Mucosa of descending colon (tissue), 3 donors: ENCODE measurements around the gene SLC22A13. TPM values are rescaled to one million over a fixed set of nuclear protein-coding genes. Genes with fewer than 3 reads are reported as not detected.
"Not testable (repeated sequence)": the region's sequence is repeated elsewhere in the genome, so short reads cannot be mapped to it uniquely, and the experiment has no call there.

Source experiments
- ATAC-seq: fragments of 200-7000 bp; cut with Tn5 transposase; one replicate; pipeline ENCODE4 v1.9.1; 2020; ENCODE audit warnings: mild to moderate bottlenecking, moderate library complexity
- DNase-seq, 3 donors: peaks; one replicate each; pipeline ENCODE4 v3.0.0-alpha.2; 2020
- H3K36me3 ChIP-seq: fragments of 200-600 bp; one replicate; pipeline ENCODE4 v1.8.0; 2021; ENCODE audit warnings: low read depth, mild to moderate bottlenecking
- H3K4me1 ChIP-seq: fragments of 200-600 bp; one replicate; pipeline ENCODE4 v1.8.0; 2021; ENCODE audit warnings: low read depth, mild to moderate bottlenecking
- H3K4me3 ChIP-seq: fragments of 200-600 bp; one replicate; pipeline ENCODE4 v1.8.0; 2021; ENCODE audit warnings: mild to moderate bottlenecking
- H3K9me3 ChIP-seq: fragments of 200-600 bp; one replicate; pipeline ENCODE4 v1.8.0; 2021; ENCODE audit warnings: mild to moderate bottlenecking
- intact Hi-C, 2 donors: fragments of 100-400 bp; cut with DNase I in 1 of 2; cut with micrococcal nuclease in 1 of 2; formaldehyde crosslinking; loops; one replicate each; pipeline versions ENCODE4 v1.11.0 to v1.11.1; 2022; cut with DNase I, micrococcal nuclease
- total RNA-seq, 3 donors: library from RNA; stranded (reverse); fragmentation: NEBNext Ultra II Directional in 2 of 3; extraction: Animal tissue kit (Norgen Biotek cat#: 25700) in 2 of 3; gene quantifications; one replicate each; pipeline versions ENCODE4 v1.2.1 to v1.2.4, GENCODE V29; 2021 to 2023
- TF ChIP-seq, protein P1 (sequence below): fragments of 200-600 bp; IDR thresholded peaks from one replicate; pipeline ENCODE4 v1.8.0; 2022; ENCODE audit warnings: antibody characterized with exemption, mild to moderate bottlenecking
- donor health status: DM: no; HTN: no; CAD: no; lungs with moderate emphysema.
- donor health status: DM: no; HTN: no; CAD: no.
- donor health status: DM: no; HTN: yes; CAD: no.

SLC22A13 gene
- total RNA-seq, 3 donors from 2014 or later, result 0.51 to 0.84 (median 0.70) TPM

DNA sequence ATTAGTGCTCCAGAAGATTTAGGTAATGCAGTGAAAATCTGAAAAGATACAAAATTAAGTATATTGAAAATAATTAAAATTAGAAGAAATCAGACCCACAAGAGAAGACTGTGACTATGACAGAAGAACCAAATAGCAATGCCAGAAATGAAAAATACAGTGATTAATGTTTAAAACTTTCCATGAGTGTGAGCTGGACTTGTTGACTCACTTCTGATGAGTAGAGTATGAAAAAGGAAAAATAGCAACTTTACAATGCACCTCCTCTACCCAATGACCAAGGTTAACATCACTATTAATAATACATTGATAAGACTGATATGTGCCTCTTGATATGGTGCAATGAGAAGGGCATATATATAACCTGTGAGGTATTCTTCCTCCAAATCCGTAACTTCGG is 39.3 kb upstream of the SLC22A13 start:
- ATAC-seq (no peak), DNase-seq (no peak)
- Histone ChIP-seq H3K9me3 (no peaks in the 10 kb centered on the region), H3K4me1 (no peaks in the 10 kb centered on the region), H3K36me3 (no peaks in the 10 kb centered on the region), H3K4me3 (no peak overlapping the region)
- TF ChIP-seq, protein P1, sequence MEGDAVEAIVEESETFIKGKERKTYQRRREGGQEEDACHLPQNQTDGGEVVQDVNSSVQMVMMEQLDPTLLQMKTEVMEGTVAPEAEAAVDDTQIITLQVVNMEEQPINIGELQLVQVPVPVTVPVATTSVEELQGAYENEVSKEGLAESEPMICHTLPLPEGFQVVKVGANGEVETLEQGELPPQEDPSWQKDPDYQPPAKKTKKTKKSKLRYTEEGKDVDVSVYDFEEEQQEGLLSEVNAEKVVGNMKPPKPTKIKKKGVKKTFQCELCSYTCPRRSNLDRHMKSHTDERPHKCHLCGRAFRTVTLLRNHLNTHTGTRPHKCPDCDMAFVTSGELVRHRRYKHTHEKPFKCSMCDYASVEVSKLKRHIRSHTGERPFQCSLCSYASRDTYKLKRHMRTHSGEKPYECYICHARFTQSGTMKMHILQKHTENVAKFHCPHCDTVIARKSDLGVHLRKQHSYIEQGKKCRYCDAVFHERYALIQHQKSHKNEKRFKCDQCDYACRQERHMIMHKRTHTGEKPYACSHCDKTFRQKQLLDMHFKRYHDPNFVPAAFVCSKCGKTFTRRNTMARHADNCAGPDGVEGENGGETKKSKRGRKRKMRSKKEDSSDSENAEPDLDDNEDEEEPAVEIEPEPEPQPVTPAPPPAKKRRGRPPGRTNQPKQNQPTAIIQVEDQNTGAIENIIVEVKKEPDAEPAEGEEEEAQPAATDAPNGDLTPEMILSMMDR, result no peak
- intact Hi-C loops, result no loop called here

DNA sequence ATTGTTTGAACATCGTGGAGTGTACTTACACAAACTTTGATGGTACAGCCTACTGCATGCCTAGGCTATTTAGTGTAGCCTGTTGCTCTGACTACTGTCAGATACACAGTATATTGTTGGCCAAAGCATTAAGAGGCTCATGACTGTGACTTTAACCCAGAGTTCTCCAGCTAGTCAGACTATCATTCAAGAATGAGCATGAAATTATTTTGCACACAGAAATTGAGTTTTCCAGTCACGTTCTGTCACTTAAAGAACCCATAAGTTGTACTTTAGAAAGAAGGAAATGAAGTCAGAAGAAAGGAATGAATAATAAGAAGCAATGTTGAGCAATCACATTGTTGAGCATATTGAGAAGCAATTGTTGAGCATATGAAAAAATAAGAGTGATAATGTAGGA is 37.6 kb upstream of the SLC22A13 start:
- intact Hi-C loops, result no loop called here
- Histone ChIP-seq H3K4me1 (no peaks in the 10 kb centered on the region), H3K36me3 (no peaks in the 10 kb centered on the region), H3K4me3 (no peak overlapping the region), H3K9me3 (no peaks in the 10 kb centered on the region)
- DNase-seq, result no peak
- no peak for ATAC-seq
- TF ChIP-seq, protein P1, result no peak

DNA sequence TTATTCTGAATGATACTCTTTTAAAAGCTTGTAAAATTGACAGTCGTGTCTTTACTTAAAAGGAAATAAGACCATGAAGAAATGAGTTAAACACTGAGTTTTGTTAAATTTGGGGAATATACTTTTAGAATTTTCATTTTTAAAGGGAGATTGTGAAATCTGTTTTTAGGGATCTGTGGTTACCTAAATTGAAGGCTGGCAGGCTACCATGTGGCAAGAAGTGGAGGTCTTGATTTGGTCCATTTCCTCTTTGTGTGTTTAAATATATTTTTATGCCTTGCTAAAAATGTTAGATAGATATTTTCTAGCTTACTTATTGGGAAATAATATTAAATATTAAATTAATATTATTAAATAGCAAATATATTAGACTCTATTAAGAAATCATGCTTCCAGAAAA is 36.6 kb upstream of the SLC22A13 start:
- ATAC-seq (no peak), DNase-seq (no peak)
- intact Hi-C loops, result no loop called here
- Histone ChIP-seq H3K36me3 (no peaks in the 10 kb centered on the region), H3K9me3 (no peaks in the 10 kb centered on the region), H3K4me1 (no peaks in the 10 kb centered on the region), H3K4me3 (no peak overlapping the region)
- TF ChIP-seq, protein P1, result no peak

DNA sequence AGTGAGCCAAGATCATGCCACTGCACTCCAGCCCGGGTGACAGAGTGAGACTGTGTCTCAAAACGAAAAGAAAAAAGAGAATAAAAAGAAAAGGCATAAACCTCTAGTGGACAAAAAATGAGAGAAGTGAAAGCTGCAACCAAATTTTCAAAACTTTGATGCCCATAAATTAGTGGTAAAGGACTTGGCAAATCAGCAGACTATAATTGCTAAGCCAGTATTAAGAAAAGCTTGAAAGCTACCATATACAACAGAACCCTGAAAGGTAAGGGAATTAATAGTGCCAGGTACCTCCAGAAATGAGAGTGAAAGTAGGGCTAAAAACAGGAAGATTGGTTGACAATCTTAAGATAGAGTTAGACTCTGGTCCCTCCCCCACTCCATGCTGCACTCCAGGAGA is 32.9 kb upstream of the SLC22A13 start:
- ATAC-seq (no peak), DNase-seq (no peak)
- H3K4me3 ChIP-seq, result no peak overlapping the region
- TF ChIP-seq, protein P1, result no peak
- intact Hi-C loops, result no loop called here
- no peaks in the 10 kb centered on the region for H3K9me3 ChIP-seq
- no peaks in the 10 kb centered on the region for H3K4me1 ChIP-seq
- H3K36me3 ChIP-seq, result no peaks in the 10 kb centered on the region

DNA sequence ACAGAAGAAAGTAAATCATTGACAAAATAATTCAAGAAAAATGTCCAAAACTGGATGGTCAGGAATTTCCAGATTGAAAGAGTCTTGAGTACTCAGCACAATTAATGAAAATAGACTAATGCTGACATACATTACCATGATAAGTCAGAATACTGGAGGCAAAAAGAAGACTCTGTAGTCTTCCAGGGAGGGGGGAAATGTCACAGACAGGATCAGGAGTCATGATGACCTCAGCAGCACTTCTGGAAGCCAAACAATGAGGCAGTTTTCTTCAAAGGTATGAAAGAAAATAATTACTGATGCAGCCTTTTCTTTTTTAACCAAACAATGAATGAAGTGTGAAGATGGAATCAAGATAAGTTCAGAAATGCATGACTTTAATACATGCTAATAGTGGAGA is 30.1 kb upstream of the SLC22A13 start:
- Histone ChIP-seq H3K4me3 (no peak overlapping the region), H3K9me3 (peaks cover 6% of the 10 kb centered on the region), H3K36me3 (no peaks in the 10 kb centered on the region), H3K4me1 (no peaks in the 10 kb centered on the region)
- DNase-seq (no peak), ATAC-seq (no peak)
- TF ChIP-seq, protein P1, result no peak
- intact Hi-C loops, result no loop called here

DNA sequence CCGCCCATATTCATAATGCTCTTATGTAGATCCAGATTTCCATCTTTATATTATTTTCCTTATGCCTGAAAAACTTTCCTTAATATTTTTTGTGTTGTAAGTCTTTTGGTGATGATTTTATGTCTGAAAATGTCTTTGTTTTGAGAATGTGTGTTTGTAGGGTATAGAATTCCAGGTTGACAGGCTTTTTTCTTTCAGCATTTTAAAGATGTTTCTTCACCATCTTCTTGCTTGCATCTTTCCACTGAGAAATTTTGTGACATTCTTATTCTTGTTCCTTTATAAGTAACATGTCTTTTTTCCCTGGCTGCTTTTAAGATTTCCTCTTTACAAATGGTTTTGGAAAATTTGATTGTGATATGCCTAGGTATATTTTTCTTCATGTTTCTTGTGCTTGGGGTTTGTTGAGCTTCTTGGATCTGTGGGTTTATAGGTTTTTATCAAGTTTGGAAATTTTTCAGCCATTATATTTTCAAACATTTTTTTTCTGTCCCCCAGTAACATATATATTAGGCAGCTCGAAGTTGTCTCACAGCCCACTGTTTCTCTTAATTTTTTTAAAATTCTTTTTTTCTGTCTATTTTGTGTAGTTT is 27.1 kb upstream of the SLC22A13 start:
- Histone ChIP-seq H3K4me1 (no peaks in the 10 kb centered on the region), H3K9me3 (peaks cover 6% of the 10 kb centered on the region), H3K4me3 (no peak overlapping the region), H3K36me3 (no peaks in the 10 kb centered on the region)
- ATAC-seq (no peak), DNase-seq (no peak)
- intact Hi-C loops, result no loop called here
- TF ChIP-seq, protein P1, result no peak

DNA sequence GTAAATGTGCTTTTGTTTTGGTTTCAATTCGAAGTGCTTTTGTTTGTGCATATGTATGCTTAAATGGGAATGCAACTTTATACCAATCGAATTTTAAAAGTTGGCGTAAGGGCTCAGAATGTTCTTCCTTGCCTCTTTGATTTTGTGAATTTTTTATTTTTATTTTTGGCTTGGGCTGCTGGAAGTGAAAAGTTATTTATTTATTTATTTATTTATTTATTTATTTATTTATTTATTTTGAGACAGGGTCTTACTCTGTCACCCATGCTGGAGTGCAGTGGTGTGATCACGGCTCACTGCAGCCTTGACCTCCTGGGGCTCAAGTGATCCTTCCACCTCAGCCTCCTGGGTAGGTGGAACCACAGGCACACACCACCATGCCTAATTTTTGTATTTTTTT is 22.8 kb upstream of the SLC22A13 start:
- H3K9me3 ChIP-seq, intact Hi-C loops, H3K36me3 ChIP-seq, DNase-seq, ATAC-seq, H3K4me1 ChIP-seq, H3K4me3 ChIP-seq: not testable (repeated sequence)
